Erythroblast (primary cell): Measurements from ENCODE around the gene ARMC7.

Experiments used
- DNase-seq, 2 experiments: peaks; one replicate each; lab custom pipeline; 2025; lab: John Stamatoyannopoulos, UW
- GATA1 ChIP-seq: IDR thresholded peaks from 2 replicates; pipeline ENCODE4 v1.6.1; 2011; ENCODE audit warnings: low read depth, mild to moderate bottlenecking, control low read depth, low read length, moderate library complexity
- POLR2A ChIP-seq: IDR thresholded peaks from 2 replicates; pipeline ENCODE4 v1.6.1; 2011; ENCODE audit warnings: mild to moderate bottlenecking, low read length

Gene ARMC7

DNA sequence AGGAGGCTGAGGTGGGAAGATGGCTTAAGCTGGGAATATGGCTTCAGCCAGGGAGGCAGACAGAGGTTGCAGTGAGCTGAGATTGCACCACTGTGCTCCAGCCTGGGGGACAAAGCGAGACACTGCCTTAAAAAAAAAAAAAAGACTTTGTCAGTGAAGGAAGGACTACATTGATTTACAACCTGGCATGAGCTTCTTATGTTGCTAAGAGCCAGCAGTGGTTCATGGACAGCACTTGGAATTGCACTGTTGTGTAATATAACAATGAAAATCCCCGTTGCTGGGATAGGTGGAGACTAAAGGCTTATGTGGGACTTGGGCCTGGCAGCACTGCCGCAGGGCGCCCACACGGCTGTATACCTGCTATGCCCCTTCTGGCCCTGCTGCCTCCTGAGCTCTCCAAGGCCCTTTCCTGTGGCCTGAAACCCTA lies 36.1 kb upstream of the ARMC7 start:
- DNase-seq, result no peak
- TF ChIP-seq POLR2A, result no peak
- no peak for TF ChIP-seq GATA1

DNA sequence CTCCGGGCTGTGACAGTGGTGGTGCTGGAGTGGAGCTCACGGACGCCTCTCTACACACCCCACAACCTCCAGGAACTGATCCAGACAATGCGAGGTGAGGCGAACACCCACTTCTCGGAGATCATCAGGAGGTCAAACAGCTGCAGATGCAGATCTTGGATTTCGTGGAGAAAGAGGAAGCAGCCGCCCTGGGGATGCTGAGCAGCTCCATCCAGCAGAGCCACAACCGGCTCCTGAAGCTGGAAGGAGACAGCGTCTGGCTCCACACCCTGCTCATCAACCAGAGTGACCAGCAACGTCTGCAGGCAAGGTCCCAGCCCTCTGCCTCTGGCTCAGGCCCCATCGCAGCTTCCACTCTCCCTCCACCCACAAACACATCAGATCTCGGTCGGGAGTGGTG lies 35.2 kb upstream of the ARMC7 start:
- TF ChIP-seq GATA1 (no peak), POLR2A (no peak)
- no peak for DNase-seq

DNA sequence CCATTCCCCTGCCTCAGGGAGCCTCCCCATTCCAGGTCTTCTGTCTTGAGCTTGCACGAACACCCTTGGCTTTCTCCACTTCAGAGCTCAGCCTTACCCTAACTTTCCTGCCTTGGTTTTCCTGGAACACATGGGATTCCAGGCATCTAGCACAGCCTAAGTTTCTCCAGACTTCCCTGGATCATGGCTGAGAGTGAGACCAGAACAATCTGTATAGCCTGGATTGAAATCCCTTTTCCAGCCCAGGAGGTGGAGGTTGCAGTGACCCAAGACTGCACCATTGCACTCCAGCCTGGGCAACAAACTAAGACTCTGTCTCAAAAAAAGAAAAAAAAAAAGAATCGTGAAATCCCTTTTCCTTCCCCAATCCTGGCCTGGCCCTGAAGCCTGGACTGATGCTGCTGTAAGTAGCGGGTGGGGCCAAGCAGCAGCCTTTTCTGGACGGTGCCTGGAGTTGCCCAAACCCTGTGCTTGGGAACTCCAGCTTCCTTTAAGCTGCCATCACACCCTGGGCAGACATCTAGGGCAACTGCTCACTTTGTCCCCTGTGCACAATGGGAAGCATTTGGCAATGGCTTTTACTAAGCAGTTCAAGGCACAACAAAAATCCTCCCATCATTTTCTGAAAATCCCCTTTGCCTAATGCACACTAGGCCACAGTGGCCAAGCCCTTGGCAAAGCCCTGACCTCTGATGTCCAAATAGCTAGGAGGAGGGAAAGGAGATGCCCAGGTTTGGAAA lies 34.0 kb upstream of the ARMC7 start:
- no peak for TF ChIP-seq POLR2A
- TF ChIP-seq GATA1, result no peak

DNA sequence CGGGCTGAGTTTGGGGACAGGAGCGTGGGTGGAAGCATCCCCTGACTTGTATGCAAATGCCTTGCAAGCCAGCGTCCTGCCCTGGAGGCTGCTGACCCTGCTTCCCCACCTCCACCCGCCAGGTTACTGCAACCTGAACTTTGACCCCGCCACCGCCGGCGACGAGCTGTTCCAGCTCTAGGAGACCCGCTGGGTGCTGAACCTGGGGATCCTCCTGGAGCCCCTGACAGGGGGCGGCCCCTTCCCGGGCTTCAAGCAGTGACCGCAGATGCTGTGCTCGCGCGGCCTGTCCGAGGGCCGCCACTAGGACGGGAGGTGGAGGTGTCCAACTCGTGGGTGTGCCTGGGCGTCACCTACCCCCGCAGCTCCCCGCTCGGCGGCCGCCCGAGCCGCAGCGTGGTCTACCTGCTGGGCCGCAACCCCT lies 32.7 kb upstream of the ARMC7 start:
- TF ChIP-seq GATA1, result no peak
- TF ChIP-seq POLR2A, result no peak

More for the DNA sequence above, 34.0 kb upstream of the ARMC7 start:
- DNase-seq, result no peak

DNA sequence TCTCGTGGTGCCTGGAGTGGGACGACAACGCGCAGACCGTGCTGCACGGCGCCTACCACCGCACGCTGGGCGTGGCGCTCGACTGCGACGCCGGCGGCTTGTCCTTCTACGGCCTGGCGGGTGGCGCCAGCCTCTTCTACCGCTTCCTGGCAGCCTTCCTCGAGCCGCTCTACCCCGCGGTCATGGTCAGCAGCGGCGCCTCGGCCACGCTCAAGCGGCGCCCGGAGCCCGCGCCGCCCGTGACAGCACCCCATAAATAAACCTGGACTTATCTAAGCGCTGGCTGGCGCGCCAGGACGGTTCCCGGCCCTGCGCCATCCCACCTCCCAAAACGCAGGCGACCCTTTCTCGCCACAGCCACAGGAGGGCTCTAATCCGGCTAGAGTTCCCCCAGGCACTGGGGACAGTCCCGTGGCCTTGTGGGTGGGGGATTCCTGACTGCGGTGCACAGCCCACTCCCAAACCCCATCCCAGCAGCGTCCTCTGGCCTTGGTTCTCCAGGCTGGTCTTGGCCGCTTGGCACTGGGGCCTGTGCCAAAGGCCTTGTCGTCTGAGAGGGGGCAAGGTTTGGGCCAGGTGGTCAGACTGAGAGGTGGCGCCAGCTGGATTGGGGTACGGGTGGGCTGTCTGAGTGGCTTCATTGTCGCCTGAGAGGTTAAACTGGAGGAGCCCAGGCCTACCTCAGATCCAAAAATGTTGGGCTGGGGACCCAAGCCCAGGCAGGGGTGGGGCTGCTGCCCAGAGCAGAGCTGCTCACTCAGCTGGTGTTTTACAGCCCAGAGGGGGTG lies 32.1 kb upstream of the ARMC7 start:
- TF ChIP-seq POLR2A, result no peak
- no peak for TF ChIP-seq GATA1
- DNase-seq, result peak; percentile 72 to 73

More for the DNA sequence above, 32.7 kb upstream of the ARMC7 start:
- DNase-seq, result no peak

DNA sequence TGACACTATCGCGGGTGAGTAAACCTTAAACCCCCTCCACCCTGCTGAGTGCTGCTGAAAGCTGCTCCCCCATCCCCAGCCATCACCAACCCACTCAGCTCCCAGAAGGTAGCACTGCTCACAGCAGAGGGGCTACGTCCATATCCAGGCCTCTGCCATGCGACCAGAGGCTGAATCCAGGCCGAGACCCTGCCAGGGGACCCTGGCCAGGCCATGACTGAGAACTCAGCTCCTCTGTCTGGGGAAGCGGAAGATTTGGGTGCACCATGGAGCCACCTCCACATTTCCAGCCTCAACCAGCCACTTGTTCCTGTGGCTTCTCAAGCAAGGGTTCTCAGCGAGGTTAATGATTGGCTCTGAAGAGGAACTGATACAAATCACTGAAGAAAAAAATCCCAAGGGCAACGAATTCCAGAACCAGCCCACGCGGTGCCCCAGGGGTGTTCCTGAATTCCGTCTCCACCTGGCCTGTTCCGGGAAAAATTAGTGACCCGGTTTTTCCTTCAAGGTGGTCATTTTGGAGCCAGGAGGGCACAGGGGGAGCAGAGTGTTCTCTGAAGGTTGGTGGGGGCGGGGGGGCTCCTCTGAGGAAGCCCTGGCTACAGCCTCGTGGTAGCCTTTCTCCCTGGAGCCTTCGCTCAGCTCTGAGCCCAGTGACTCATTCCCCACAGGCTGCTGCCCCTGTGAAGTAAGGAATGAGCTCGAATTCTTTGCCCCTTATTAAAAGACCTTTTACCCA lies 31.3 kb upstream of the ARMC7 start:
- no peak for TF ChIP-seq POLR2A
- no peak for TF ChIP-seq GATA1
- no peak for DNase-seq

DNA sequence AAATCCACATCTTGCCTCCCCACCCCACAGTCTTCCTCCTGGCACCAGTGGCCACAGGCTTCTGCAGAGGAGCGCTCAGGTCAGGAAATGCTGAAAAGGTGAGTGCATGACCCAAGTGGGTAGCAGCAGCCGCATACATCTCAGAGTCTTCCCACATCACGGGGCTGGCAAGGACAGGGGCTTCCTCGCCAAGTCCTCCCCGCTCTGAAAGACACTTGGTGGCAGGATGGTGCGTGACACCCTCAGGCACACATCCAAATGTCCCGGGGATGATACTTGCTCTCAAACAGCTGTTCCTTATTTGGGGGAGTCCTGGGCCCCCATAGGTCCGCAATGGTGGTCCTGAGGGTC lies 30.8 kb upstream of the ARMC7 start:
- TF ChIP-seq GATA1 (no peak), POLR2A (no peak)
- no peak for DNase-seq

DNA sequence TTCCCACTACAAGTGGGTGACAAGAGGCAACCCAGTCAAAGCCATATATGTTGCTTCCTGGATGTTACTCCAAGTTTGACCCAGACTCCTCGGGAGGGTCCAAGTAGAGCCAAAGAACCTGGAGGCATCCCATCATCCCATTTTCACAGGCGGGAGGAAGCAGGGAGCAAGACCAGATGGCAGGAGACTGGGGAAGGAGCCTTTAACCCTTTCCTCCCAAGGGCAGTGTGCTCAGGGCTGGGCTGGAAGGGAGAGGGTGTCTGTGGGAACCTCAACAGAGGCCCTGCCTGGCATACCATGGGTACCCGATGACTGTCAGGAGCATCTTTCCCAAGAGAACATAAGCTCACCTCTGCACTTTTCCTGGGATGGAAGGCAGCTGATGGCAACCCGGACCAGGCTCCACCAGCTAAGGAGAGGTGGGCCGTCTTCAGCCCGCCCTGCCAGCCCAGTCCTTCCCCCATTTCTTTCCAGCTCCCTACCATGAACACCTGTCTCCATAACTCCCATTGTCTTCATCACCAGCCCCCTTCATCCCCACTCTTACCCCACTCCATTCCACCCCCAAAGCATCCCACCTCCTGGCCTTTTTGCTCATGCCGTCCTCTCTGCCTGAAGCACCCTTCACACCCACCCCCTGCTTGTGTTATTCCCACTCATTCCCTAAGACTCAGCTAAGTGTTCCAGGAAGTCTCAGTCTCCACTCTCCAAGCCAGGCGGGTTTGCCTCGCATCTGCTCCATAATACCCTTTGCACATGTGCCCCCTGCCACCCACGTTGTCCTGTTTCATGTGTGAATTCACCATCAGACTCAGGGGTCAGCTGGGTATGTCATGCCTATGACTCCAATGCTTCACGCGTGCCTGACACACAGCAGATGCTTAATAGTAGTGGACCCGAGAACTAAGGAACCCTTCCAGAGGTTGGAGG lies 27.9 kb upstream of the ARMC7 start:
- TF ChIP-seq GATA1 (no peak), POLR2A (no peak)
- no peak for DNase-seq

DNA sequence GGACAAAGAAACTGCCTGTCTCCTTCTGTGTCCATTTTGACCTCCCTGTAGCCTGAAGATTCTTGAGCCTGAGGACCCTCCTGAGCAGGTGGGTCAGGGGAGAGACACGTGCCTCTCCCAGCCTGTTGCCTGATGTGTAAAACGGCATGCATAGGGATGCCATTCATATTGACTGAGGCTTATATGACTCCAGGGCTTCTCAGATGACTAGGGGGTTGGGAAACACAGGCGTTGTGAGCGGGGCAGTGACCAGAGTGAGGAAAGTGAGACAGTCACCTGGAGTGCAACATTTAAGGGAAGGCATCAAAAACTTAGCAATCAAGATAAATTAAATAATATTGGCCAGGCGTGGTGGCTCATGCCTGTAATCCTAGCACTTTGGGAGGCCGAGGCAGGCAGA lies 27.1 kb upstream of the ARMC7 start:
- no peak for DNase-seq
- TF ChIP-seq POLR2A, result no peak
- TF ChIP-seq GATA1, result no peak

DNA sequence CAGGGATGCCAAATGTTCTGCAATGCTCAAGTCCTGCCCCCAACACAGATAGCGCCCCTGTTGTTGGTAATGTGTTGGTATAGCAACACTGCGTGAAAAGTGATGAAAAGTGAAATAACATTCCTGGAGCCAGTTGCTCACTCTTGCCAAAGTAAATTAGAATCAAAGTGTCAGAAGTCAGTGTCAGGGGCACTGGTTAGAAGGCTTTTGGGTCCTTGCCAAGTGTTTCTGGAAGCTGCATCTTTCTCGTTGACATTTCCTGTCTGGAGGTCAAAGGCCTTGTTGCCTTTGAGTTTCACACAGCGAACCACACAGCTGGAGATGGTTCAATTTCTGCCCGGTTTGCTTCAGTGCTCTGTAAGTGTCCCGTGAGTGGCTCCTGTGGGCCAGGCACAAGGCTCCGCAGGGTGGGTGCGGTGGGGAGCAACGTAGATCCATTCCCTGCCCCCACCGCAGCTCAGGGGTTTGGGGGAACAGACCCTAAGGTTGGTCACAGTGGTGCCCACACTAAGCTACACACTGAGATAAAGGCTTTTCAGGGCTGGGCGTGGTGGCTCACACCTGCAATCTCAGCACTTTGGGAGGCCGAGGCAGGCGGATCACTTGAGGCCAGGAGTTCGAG lies 25.6 kb upstream of the ARMC7 start:
- no peak for TF ChIP-seq POLR2A
- no peak for TF ChIP-seq GATA1
- DNase-seq, result no peak

DNA sequence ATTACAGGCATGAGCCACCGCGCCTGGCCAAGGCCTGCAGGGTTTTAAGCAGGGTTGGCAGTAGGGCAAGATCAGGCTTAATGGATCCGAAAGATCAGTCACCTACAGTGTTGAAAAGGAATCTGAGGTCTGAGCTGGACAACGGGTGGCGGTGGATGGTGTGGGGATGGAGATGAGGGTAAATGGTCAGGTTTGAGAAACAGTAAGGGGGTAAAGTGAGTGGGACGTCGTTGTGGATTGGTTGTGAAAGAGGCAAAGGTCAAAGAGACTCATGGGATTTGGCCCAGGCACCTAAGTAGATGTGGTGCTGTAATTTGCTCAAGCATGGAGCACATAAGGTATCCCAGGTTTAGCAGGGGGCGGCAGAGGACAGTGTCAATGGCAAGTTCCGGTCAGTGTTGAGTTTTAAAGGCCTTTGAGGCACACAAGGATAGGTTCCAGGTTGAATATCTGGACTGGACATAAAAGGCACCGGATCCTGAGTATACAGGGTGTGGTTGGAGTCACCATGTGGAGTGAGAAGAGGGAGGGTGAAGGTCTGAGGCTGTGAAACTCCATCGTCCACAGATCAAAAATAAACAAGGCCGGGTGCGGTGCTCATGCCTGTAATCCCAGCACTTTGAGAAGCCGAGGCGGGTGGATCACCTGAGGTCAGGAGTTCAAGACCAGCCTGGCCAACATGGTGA lies 23.1 kb upstream of the ARMC7 start:
- TF ChIP-seq GATA1, result no peak
- TF ChIP-seq POLR2A, result no peak

DNA sequence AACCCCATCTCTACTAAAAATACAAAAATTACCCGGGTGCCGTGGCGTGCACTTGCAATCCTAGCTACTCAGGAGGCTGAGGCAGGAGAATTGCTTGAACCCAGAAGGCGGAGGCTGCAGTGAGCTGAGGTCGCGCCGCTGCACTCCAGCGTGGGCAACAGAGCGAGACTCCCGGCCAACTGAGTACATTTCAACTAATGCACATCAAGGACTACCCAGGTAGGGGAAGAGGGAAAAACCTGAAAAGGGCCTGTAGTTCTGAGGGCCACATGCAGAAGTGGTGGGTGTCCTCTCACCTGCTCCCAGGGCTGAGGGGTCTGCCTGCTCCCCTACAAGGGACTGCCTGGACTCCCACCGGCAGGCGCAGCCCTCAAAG lies 22.6 kb upstream of the ARMC7 start:
- TF ChIP-seq GATA1 (no peak), POLR2A (no peak)
- DNase-seq, result no peak

More for the DNA sequence above, 23.1 kb upstream of the ARMC7 start:
- DNase-seq, result no peak
